Measurements from ENCODE around the gene SLC13A4. TPM values are rescaled to one million over a fixed set of nuclear protein-coding genes. Genes with fewer than 3 reads are reported as not detected.
A peak's percentile ranks its signal among the peaks of the same experiment; 100 is the strongest.
"Not testable (repeated sequence)": the region's sequence is repeated elsewhere in the genome, so short reads cannot be mapped to it uniquely, and the experiment has no call there.

SLC13A4 gene
- total and polyA plus RNA-seq, 8 donors, result 0.08 TPM; not detected in 7

- WGBS, 2 donors, result 40 to 41% methylated on average over 6 of the region's 6 CpGs
- H3K36me3 ChIP-seq, result peaks cover 0 to 8% (median 4%) of the 10 kb centered on the region in 3 donors
- no peaks in the 10 kb centered on the region for H3K27me3 ChIP-seq
- DNase-seq (peak in 1 of 6 donors; percentile 21), ATAC-seq (peak in 3 of 4 donors; percentile 85 to 88 (median 86)), FAIRE-seq (no peak)
- H3K27ac ChIP-seq, result no peak overlapping the region
- no peak overlapping the region for H3K4me3 ChIP-seq
- intact Hi-C loops (cut with DNase I), result loop anchor here in 2 of 3 donors (10.0 kb wide), 1 partner anchor 361 kb away; no protein-coding TSS in a partner anchor
- no peaks in the 10 kb centered on the region for H3K9me3 ChIP-seq
- no peaks in the 10 kb centered on the region for H3K4me1 ChIP-seq
- TF ChIP-seq CTCF (IDR thresholded peaks at IDR 0.05), result peak; percentile 42 to 61 (median 53)
These were observed 82.6 kb downstream of the SLC13A4 start for GRCh38 chr7:135645296-135645904.

- no peak for DNase-seq
- intact Hi-C loops (cut with DNase I), result loop anchor here in 2 of 3 donors (10.0 kb wide), 1 partner anchor 360 kb away; no protein-coding TSS in a partner anchor
- H3K9me3 ChIP-seq, result no peaks in the 10 kb centered on the region
- H3K4me1 ChIP-seq, result no peaks in the 10 kb centered on the region
- H3K27ac ChIP-seq, result no peak overlapping the region
- H3K36me3 ChIP-seq, result peaks cover 0 to 12% (median 4%) of the 10 kb centered on the region in 3 donors
- no peak for TF ChIP-seq CTCF (IDR thresholded peaks at IDR 0.05)
- FAIRE-seq, result no peak
- no peak for ATAC-seq
- H3K4me3 ChIP-seq, result no peak overlapping the region
- H3K27me3 ChIP-seq, result no peaks in the 10 kb centered on the region
- WGBS, 2 donors, result 69 to 77% methylated on average over 3 of the region's 3 CpGs
These were observed 83.3 kb downstream of the SLC13A4 start for GRCh38 chr7:135644729-135645128.

GRCh38 chr7:135644154-135644553 is 83.8 kb downstream of the SLC13A4 start:
- H3K27me3 ChIP-seq, result no peaks in the 10 kb centered on the region
- no peak overlapping the region for H3K4me3 ChIP-seq
- intact Hi-C loops (cut with DNase I), result loop anchor here in 2 of 3 donors (10.0 kb wide), 1 partner anchor 359 kb away; no protein-coding TSS in a partner anchor
- H3K36me3 ChIP-seq, result peaks cover 0 to 16% (median 4%) of the 10 kb centered on the region in 3 donors
- H3K4me1 ChIP-seq, result no peaks in the 10 kb centered on the region
- ATAC-seq (no peak), DNase-seq (no peak), FAIRE-seq (no peak)
- no peak overlapping the region for H3K27ac ChIP-seq
- 66 to 72% methylated on average over 3 of the region's 3 CpGs for WGBS, 2 donors
- TF ChIP-seq CTCF (IDR thresholded peaks at IDR 0.05), result no peak
- no peaks in the 10 kb centered on the region for H3K9me3 ChIP-seq

- FAIRE-seq, H3K27me3 ChIP-seq, H3K4me3 ChIP-seq, H3K4me1 ChIP-seq, H3K9me3 ChIP-seq, DNase-seq, ATAC-seq, H3K36me3 ChIP-seq, H3K27ac ChIP-seq: not testable (repeated sequence)
- intact Hi-C loops (cut with DNase I), result loop anchor here in 2 of 3 donors (10.0 kb wide), 1 partner anchor 355 kb away; no protein-coding TSS in a partner anchor
These were observed 88.3 kb downstream of the SLC13A4 start for GRCh38 chr7:135639690-135640089.

GRCh38 chr7:135634191-135634878 is 93.7 kb downstream of the SLC13A4 start:
- FAIRE-seq, result no peak
- Histone ChIP-seq H3K9me3 (no peaks in the 10 kb centered on the region), H3K4me3 (no peak overlapping the region), H3K36me3 (peaks cover 0 to 10% (median 0%) of the 10 kb centered on the region in 3 donors), H3K27me3 (no peaks in the 10 kb centered on the region), H3K4me1 (no peaks in the 10 kb centered on the region), H3K27ac (no peak overlapping the region)
- no peak for DNase-seq
- intact Hi-C loops (cut with DNase I), result no loop called here
- TF ChIP-seq CTCF (IDR thresholded peaks at IDR 0.05), result no peak
- WGBS, 2 donors, result 95 to 97% methylated on average over 7 of the region's 7 CpGs
- no peak for ATAC-seq

Other genes starting within 250 kb of the SLC13A4 start
- gene CNOT4, start 218.1 kb downstream of the SLC13A4 start, total RNA-seq, result 10 to 100 TPM in 4 of 6 donors, 1 to 10 TPM in 2; 8.1 to 15.0 (median 10.9) TPM
- gene CNOT4, start 218.1 kb downstream of the SLC13A4 start, polyA plus RNA-seq, result 1 to 10 TPM; 5.5 to 7.3 TPM
- 10 to 100 TPM in 5 of 6 donors, 1 to 10 TPM in 1; 8.7 to 21.9 (median 14.5) TPM for gene NUP205, start 170.3 kb downstream of the SLC13A4 start, total RNA-seq
- gene NUP205, start 170.3 kb downstream of the SLC13A4 start, polyA plus RNA-seq, result 10 to 100 TPM; 13.1 to 23.7 TPM
- gene STMP1, start 65.7 kb downstream of the SLC13A4 start, total RNA-seq, result 10 to 100 TPM in 3 of 6 donors, 1 to 10 TPM in 3; 7.2 to 20.0 (median 10.6) TPM
- gene STMP1, start 65.7 kb downstream of the SLC13A4 start, polyA plus RNA-seq, result 10 to 100 TPM; 12.5 to 21.4 TPM
- under 1 TPM; 0.12 to 0.90 (median 0.35) TPM for gene FAM180A, start 20.6 kb upstream of the SLC13A4 start, total RNA-seq
- gene FAM180A, start 20.6 kb upstream of the SLC13A4 start, polyA plus RNA-seq, result under 1 TPM; 0.11 to 0.12 TPM
- gene MTPN, start 249.2 kb upstream of the SLC13A4 start, total RNA-seq, result 10 to 100 TPM; 12.8 to 45.1 (median 24.4) TPM
- 10 to 100 TPM; 10.8 to 21.0 TPM for gene MTPN, start 249.2 kb upstream of the SLC13A4 start, polyA plus RNA-seq

Measured in pancreas (tissue), 10 donors.